ENCODE data around the gene FBXO17.

DNA sequence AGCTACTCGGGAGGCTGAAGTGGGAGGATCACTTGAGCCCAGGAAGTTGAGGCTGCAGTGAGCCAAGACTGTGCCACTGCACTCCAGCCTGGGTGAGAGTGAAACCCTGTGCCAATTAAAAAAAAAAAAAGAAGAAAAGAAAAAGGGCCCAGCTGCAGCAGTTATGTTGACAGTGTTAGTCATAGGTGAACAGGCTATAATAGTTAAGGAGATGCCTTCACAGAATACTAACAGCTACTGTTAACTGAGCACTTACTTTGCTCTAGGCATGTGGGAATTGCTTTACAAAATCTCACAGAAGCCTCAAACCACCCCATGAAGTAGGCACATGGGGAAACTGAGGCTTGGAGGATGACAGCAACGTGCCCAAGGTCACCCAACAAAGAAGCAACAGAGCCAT is 3.9 kb downstream of the FBXO17 start:
- no peak for TF ChIP-seq EZH2 (IDR thresholded peaks at IDR 0.05; ENCODE audit: insufficient read depth, poor library complexity, severe bottlenecking)
- TF ChIP-seq EZH2phosphoT487 (IDR thresholded peaks at IDR 0.05; ENCODE audit: insufficient read depth, low read depth) = no peak

Measured in GM23248 (cell line).